HL-60 (cell line): ENCODE data around the gene RNF169.

ENCODE experiments used
- DNase-seq, 2 experiments: peaks; one replicate each; pipeline ENCODE4 v3.0.0-alpha.2; 2010 to 2020; ENCODE audit warnings: low read depth in 1 of 2, low spot score in 1 of 2
- H3K27ac ChIP-seq: fragments of 250-450 bp; sonication (Bioruptor Pico); replicated peaks from 2 replicates; pipeline ENCODE4 v1.5.1; 2020; ENCODE audit warnings: mild to moderate bottlenecking, moderate library complexity
- H3K27me3 ChIP-seq: fragments of 250-450 bp; sonication (Bioruptor Pico); 2 replicates; pipeline ENCODE4 v1.5.1; 2021; ENCODE audit warnings: mild to moderate bottlenecking, moderate library complexity; ENCODE audit not compliant: insufficient read depth, poor library complexity, severe bottlenecking
- H3K4me3 ChIP-seq: replicated peaks from 2 replicates; pipeline ENCODE4 v1.5.1; 2011; ENCODE audit warnings: mild to moderate bottlenecking, control low read depth, low read length; ENCODE audit not compliant: insufficient read depth
- GABPA ChIP-seq: IDR thresholded peaks from 2 replicates; pipeline ENCODE4 v1.6.1; 2012; ENCODE audit warnings: low read depth
- POLR2AphosphoS5 ChIP-seq: IDR thresholded peaks from 2 replicates; pipeline ENCODE4 v1.6.1; 2012; ENCODE audit warnings: low read depth
- SPI1 ChIP-seq: IDR thresholded peaks from 2 replicates; pipeline ENCODE4 v1.6.1; 2012; ENCODE audit warnings: low read depth, mild to moderate bottlenecking, borderline replicate concordance
- TF ChIP-seq, protein P1 (sequence below): IDR thresholded peaks from 2 replicates; pipeline ENCODE4 v1.6.1; 2012; ENCODE audit warnings: low read depth; ENCODE audit not compliant: insufficient replicate concordance
- TF ChIP-seq, protein P2 (sequence below): IDR thresholded peaks from one replicate; pipeline ENCODE4 v1.5.1; 2011; ENCODE audit warnings: low read length, control low read depth, inconsistent platforms; ENCODE audit not compliant: insufficient read depth

Gene RNF169

DNA sequence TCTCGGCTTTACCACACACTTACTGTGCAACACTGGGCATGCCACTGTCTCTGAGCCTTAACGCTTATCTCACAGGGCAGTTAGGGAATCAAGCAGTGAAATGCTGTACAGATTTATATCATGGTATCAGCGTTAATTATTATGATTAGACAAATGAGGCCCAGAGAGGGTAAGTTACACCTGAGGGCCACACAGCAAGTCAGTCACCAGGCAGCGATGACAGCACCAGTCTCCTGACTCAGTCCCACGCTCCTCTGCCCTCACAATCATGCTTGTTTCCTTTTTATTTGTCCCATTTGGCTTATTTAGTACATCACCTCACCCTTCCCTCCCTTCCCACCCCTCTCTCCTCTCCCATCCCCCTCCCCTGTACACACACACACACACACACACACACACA lies 29.6 kb upstream of the RNF169 start:
- H3K27me3 ChIP-seq: no peaks in the 10 kb centered on the region
- DNase-seq: no peak
- no peak overlapping the region for H3K27ac ChIP-seq
- H3K4me3 ChIP-seq: no peak overlapping the region
- TF ChIP-seq SPI1: no peak
- TF ChIP-seq, protein P1, sequence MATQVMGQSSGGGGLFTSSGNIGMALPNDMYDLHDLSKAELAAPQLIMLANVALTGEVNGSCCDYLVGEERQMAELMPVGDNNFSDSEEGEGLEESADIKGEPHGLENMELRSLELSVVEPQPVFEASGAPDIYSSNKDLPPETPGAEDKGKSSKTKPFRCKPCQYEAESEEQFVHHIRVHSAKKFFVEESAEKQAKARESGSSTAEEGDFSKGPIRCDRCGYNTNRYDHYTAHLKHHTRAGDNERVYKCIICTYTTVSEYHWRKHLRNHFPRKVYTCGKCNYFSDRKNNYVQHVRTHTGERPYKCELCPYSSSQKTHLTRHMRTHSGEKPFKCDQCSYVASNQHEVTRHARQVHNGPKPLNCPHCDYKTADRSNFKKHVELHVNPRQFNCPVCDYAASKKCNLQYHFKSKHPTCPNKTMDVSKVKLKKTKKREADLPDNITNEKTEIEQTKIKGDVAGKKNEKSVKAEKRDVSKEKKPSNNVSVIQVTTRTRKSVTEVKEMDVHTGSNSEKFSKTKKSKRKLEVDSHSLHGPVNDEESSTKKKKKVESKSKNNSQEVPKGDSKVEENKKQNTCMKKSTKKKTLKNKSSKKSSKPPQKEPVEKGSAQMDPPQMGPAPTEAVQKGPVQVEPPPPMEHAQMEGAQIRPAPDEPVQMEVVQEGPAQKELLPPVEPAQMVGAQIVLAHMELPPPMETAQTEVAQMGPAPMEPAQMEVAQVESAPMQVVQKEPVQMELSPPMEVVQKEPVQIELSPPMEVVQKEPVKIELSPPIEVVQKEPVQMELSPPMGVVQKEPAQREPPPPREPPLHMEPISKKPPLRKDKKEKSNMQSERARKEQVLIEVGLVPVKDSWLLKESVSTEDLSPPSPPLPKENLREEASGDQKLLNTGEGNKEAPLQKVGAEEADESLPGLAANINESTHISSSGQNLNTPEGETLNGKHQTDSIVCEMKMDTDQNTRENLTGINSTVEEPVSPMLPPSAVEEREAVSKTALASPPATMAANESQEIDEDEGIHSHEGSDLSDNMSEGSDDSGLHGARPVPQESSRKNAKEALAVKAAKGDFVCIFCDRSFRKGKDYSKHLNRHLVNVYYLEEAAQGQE: no peak
- TF ChIP-seq POLR2AphosphoS5: no peak
- TF ChIP-seq, protein P2, sequence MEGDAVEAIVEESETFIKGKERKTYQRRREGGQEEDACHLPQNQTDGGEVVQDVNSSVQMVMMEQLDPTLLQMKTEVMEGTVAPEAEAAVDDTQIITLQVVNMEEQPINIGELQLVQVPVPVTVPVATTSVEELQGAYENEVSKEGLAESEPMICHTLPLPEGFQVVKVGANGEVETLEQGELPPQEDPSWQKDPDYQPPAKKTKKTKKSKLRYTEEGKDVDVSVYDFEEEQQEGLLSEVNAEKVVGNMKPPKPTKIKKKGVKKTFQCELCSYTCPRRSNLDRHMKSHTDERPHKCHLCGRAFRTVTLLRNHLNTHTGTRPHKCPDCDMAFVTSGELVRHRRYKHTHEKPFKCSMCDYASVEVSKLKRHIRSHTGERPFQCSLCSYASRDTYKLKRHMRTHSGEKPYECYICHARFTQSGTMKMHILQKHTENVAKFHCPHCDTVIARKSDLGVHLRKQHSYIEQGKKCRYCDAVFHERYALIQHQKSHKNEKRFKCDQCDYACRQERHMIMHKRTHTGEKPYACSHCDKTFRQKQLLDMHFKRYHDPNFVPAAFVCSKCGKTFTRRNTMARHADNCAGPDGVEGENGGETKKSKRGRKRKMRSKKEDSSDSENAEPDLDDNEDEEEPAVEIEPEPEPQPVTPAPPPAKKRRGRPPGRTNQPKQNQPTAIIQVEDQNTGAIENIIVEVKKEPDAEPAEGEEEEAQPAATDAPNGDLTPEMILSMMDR: no peak
- no peak for TF ChIP-seq GABPA

DNA sequence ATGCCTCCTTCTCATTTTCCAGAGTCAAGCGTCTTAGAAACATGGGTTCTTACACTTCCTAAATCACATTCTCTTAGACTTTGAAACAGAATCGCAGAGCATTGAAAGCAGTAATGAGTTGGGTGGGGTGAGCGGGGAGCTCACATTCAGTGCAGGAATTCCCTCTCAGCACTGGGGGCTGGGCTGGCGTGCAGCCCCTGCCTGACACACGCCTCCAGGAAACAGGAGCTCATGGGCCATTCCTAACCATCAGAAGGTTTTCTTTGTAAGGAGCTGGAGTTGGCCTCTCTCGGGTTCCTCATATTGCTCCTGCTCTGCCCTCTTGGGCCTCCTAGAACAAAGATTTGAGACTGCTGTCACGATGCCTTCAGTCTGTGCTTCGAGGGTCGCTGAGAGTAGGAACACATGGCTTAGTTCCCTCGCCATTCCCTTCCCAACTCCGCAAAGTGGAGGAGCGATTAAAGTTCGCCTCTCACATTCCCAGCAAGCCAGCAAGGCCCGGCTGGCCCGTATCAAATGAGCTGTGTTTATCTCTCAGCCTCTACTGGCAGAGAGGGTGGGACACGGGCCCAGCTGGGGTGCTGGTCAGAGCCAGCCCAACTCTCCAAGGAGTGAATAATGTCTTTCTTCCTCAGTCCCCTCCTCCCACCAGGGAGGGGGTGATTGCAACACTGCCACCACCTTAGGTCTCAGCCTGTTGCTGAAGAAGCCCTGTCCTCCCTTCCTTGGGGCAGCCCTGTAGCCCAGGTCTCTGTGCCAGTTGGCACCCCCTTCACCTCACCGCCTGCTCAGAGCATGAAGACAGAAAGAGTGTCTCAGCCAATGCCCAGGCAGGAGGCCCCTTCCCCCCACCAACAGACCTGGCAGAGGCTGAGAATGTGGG lies 27.8 kb upstream of the RNF169 start:
- no peak for DNase-seq
- TF ChIP-seq, protein P1: no peak
- TF ChIP-seq POLR2AphosphoS5 (no peak), SPI1 (no peak), GABPA (no peak)
- TF ChIP-seq, protein P2: no peak
- Histone ChIP-seq H3K4me3 (no peak overlapping the region), H3K27ac (no peak overlapping the region), H3K27me3 (no peaks in the 10 kb centered on the region)

DNA sequence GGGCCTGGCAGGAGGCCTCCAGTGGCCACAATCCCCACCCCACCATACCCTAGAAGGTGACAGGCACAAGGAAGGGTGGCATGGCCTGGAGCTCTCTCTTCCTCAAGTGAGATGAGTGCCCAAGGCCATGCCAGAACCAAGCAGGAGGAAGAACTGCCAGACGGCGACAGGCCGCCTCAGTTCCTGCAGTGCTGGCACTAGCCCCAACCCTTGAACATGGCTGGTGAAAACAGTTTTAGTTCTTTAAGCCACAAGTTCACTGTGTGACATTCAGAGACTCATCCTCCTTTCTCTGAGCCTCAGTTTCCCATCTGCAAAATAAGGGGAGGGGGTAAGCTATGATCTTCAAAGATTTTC lies 27.2 kb upstream of the RNF169 start:
- no peak for DNase-seq
- H3K27ac ChIP-seq: no peak overlapping the region
- TF ChIP-seq POLR2AphosphoS5: no peak
- TF ChIP-seq, protein P2: no peak
- TF ChIP-seq GABPA: no peak
- TF ChIP-seq, protein P1: no peak
- TF ChIP-seq SPI1: no peak
- no peaks in the 10 kb centered on the region for H3K27me3 ChIP-seq
- H3K4me3 ChIP-seq: no peak overlapping the region
